GM06990 (cell line): Measurements from ENCODE around the gene KRTAP19-3.

Experiments
- DNase-seq: peaks from one replicate; pipeline ENCODE4 v3.0.0-alpha.2; 2011; ENCODE audit not compliant: insufficient read length; ENCODE audit errors: extremely low read depth
- H3K27me3 ChIP-seq: replicated peaks from 2 replicates; pipeline ENCODE4 v1.6.0; 2011; ENCODE audit warnings: low read length; ENCODE audit not compliant: control insufficient read depth, insufficient read depth
- H3K36me3 ChIP-seq: 2 replicates; pipeline ENCODE4 v1.5.1; 2011; ENCODE audit warnings: low read length; ENCODE audit not compliant: control insufficient read depth, insufficient read depth
- H3K4me3 ChIP-seq: replicated peaks from 2 replicates; pipeline ENCODE4 v1.5.1; 2011; ENCODE audit warnings: low read depth, mild to moderate bottlenecking, control low read depth, low read length
- TF ChIP-seq, protein P1 (sequence below): IDR thresholded peaks from 2 replicates; pipeline ENCODE4 v1.5.1; 2011; ENCODE audit warnings: low read length, control low read depth, mild to moderate bottlenecking, inconsistent platforms; ENCODE audit not compliant: insufficient read depth, poor library complexity, severe bottlenecking

KRTAP19-3 gene

DNA sequence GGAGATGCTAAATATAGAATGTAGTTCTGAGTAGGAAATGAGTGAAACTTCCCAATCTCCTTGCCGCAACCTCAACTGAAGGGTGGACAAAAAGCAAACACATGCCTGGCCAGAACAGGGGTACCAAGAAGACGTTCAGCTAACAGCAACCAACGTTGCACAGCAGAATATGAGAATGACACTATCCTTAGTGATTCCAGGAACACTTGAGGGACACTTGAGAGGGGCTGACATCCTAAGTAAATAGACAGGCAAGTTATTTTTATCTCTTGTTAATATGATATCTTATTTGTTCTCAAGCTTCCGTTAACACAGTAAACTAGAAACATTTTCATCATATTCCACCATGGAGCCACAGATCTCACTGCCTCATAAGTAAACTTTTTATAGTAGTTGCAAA lies 12.6 kb downstream of the KRTAP19-3 start:
- DNase-seq: no peak
- Histone ChIP-seq H3K27me3 (no peaks in the 10 kb centered on the region), H3K36me3 (no peaks in the 10 kb centered on the region), H3K4me3 (no peak overlapping the region)
- TF ChIP-seq, protein P1, sequence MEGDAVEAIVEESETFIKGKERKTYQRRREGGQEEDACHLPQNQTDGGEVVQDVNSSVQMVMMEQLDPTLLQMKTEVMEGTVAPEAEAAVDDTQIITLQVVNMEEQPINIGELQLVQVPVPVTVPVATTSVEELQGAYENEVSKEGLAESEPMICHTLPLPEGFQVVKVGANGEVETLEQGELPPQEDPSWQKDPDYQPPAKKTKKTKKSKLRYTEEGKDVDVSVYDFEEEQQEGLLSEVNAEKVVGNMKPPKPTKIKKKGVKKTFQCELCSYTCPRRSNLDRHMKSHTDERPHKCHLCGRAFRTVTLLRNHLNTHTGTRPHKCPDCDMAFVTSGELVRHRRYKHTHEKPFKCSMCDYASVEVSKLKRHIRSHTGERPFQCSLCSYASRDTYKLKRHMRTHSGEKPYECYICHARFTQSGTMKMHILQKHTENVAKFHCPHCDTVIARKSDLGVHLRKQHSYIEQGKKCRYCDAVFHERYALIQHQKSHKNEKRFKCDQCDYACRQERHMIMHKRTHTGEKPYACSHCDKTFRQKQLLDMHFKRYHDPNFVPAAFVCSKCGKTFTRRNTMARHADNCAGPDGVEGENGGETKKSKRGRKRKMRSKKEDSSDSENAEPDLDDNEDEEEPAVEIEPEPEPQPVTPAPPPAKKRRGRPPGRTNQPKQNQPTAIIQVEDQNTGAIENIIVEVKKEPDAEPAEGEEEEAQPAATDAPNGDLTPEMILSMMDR: no peak

DNA sequence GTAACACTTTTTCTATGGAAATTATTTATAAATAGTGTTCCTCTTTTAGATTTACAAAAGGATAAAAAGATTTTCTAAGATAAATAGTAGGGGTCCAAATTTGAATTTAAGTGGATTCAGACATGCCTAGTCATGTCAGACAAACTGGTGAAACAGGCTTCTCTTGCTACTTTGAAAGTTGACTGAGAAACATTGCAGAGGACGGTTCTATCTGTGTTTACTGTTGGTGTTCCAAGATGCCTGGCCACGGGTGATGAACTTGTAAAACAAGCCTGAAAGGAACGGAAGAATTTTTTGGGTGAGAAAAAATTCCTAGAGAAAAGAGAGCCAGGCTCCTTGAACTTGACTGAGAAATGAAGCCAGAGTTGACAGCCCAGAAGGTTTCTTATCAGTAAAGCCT lies 13.8 kb downstream of the KRTAP19-3 start:
- Histone ChIP-seq H3K4me3 (no peak overlapping the region), H3K36me3 (no peaks in the 10 kb centered on the region), H3K27me3 (no peaks in the 10 kb centered on the region)
- no peak for DNase-seq
- TF ChIP-seq, protein P1: no peak

DNA sequence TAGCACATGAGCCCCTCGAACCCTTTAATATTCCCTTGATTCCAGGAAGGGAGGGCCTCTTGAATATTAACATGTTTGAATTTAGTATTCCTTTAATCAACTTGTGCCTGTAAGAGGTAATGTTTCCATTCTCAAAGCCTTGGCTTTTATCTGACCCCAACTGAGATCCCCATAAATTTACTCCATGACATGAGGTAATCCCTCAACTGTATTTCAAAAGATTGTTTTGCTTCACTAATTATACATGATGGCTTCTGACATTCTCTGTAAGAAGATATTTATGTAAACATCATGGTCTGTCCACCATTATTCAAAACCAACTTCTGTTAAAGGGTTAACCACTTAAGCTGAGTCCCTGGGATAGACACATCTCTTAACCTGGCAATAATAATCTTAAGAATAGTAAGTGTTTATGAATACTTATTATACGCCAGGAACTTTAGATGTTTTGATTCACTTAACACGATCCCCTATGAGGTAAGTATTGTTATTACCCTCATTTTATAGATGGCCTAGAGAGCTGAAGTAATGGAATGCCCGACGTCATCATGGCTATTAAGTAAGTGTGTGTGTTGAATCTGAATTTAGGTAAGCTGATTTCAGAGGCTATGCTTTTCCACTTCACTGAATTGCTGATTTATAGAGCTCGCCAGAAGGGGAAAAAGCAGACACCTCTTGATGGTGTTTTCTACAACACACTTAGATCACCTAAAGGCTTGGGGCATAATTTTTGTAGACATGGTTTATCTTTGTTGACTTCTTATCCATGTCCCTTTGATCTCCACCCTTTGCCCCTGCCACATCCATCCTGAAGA lies 22.7 kb downstream of the KRTAP19-3 start:
- Histone ChIP-seq H3K4me3 (no peak overlapping the region), H3K36me3 (no peaks in the 10 kb centered on the region), H3K27me3 (no peaks in the 10 kb centered on the region)
- no peak for DNase-seq
- TF ChIP-seq, protein P1: no peak

DNA sequence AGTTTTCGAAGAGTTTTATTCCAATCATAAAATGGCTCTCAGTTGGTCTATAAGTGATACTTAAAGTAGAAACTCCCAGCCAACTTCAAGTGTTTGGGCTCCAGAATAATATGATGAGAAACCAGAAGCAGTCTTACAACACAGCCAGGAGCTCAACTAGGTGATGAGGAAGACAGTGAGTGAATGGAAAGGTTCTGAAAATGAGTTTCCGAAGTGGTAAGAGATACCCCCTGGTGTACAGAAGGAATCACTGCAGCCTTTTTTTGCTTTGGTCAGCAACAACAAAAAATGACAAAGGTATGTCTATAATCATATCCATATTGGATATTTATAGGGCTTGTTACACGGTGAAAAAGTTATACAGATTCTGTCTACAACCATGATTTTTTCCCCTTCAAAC lies 28.1 kb downstream of the KRTAP19-3 start:
- no peaks in the 10 kb centered on the region for H3K27me3 ChIP-seq
- H3K4me3 ChIP-seq: no peak overlapping the region
- H3K36me3 ChIP-seq: no peaks in the 10 kb centered on the region
- no peak for DNase-seq
- TF ChIP-seq, protein P1: no peak

DNA sequence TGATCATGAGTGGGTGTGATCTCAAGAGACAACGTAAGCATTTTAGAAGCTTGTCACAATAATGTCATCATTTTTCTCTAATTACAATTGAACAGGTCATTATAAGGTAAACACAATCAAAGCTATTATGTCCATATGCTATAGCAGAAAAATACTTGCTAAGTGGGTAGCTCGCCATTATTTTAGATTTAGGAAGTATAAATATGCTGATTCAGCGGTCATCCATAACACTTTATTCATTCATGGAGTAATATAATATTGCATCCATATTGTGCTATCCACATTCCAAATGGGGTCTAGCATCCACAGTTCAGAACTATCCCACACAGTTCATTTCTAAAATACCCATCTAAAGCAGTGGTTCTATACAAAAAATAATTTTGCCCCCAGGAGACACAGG lies 43.3 kb downstream of the KRTAP19-3 start:
- TF ChIP-seq, protein P1: no peak
- Histone ChIP-seq H3K36me3 (no peaks in the 10 kb centered on the region), H3K4me3 (no peak overlapping the region), H3K27me3 (no peaks in the 10 kb centered on the region)
- DNase-seq: no peak
